Chondrocyte (in vitro differentiated cells): ENCODE results near the gene LRRC3. TPM values are rescaled to one million over a fixed set of nuclear protein-coding genes. Genes with fewer than 3 reads are reported as not detected.

ENCODE experiments used
- DNase-seq: peaks from one replicate; pipeline ENCODE4 v3.0.0; 2021; ENCODE audit warnings: mixed read lengths, low spot score
- H3K27ac Mint-ChIP-seq: one replicate; pipeline ENCODE4 v1.8.0; 2021; ENCODE audit warnings: mild to moderate bottlenecking, moderate library complexity, mixed read lengths; ENCODE audit not compliant: unreplicated experiment
- H3K27me3 Mint-ChIP-seq: 2 replicates; pipeline ENCODE4 v1.8.0; 2021; ENCODE audit warnings: low read depth, mixed read lengths
- H3K36me3 Mint-ChIP-seq: 2 replicates; pipeline ENCODE4 v1.8.0; 2021; ENCODE audit warnings: low read depth, mixed read lengths
- H3K4me1 Mint-ChIP-seq: 2 replicates; pipeline ENCODE4 v1.8.0; 2021; ENCODE audit warnings: low read depth, mild to moderate bottlenecking, mixed read lengths
- H3K4me3 Mint-ChIP-seq: one replicate; pipeline ENCODE4 v1.8.0; 2021; ENCODE audit warnings: mild to moderate bottlenecking, moderate library complexity, mixed read lengths; ENCODE audit not compliant: unreplicated experiment
- H3K9me3 Mint-ChIP-seq: 2 replicates; pipeline ENCODE4 v1.8.0; 2021; ENCODE audit warnings: low read depth, mixed read lengths
- CTCF ChIP-seq: fragments of 200-600 bp; sonication (generic); IDR thresholded peaks from 2 replicates; pipeline ENCODE4 v1.5.0; 2021; ENCODE audit warnings: antibody characterized with exemption, mild to moderate bottlenecking, moderate library complexity
- total RNA-seq: library from RNA; stranded (reverse); gene quantifications from 3 replicates; pipeline ENCODE4 v1.2.1, GENCODE V29; 2021

The LRRC3 gene
- total RNA-seq, 1 donor from 2014 or later, result 8.0 TPM

DNA sequence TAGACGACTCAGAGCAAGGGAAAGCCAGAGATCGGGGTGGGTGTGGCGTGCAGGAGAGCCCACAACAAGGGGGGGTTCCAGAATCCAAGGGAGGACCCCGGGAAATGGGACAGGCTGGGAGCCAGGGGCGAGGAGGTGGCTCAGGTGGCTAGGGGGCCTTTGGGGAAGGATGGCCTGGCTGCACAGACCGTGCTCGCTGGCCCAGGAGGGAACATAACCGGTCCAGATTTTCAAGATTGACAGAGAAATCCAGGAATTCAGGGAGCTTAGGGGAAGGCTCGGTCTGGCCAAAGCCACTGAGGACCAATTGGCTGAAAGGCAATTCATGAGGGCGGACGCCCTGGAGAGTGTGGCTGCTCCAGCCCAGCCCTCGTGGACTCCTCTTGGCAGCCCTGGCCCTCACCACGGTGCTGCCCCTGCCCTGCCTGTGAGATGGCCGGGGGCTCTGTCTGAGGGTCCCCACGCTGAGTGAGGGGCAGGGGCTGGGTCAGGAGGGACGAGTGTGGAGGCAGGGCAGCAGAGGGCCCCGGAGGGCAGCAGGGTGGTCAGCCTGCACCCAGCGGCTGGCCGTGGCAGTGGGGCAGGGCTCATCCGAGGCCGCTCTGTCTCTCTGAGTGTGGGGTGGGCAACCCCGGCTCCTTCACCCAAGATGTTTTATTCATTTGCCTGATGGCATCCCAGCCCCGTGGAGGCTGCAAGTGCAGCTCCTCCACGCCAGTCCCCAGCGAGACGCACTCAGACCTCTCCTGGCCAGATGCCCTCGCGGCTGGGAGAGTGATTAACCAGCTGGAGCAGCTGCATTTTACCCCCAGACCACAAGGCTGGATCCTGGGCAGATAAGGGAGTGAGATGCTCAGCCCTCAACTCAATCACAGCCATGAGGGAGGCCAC, 5.6 kb upstream of the LRRC3 start:
- H3K36me3 Mint-ChIP-seq, result peaks cover 1% of the 10 kb centered on the region
- DNase-seq, result peak; percentile 89
- peaks cover 17% of the 10 kb centered on the region for H3K9me3 Mint-ChIP-seq
- H3K4me1 Mint-ChIP-seq, result no peaks in the 10 kb centered on the region
- no peak for TF ChIP-seq CTCF
- H3K27ac Mint-ChIP-seq, result no peak overlapping the region
- peaks cover 43% of the 10 kb centered on the region for H3K27me3 Mint-ChIP-seq
- no peak overlapping the region for H3K4me3 Mint-ChIP-seq

DNA sequence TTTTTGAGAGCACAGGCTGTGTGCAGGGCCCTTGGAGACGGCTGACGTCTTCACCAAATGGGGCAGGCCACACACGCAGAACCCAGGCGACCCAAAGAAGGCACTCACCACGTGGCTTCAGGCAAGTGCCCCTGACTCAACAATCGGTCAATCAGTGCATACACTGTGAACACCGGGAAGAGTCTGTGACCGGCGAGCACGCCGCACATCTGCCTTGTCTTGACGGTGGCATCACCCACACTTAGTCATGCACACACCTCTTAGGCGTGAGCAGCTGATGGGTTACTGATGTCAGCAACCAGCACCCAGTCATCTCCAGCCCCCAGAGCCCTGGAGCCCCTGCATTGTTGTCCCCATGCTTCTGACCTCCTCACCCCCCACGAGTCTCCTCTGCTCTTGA, 4.9 kb upstream of the LRRC3 start:
- peaks cover 17% of the 10 kb centered on the region for H3K9me3 Mint-ChIP-seq
- no peak for TF ChIP-seq CTCF
- no peaks in the 10 kb centered on the region for H3K4me1 Mint-ChIP-seq
- peaks cover 43% of the 10 kb centered on the region for H3K27me3 Mint-ChIP-seq
- H3K4me3 Mint-ChIP-seq, result no peak overlapping the region
- no peak for DNase-seq
- no peak overlapping the region for H3K27ac Mint-ChIP-seq
- H3K36me3 Mint-ChIP-seq, result peaks cover 1% of the 10 kb centered on the region

GRCh38 chr21:44450999-44451398, 4.3 kb upstream of the LRRC3 start:
- Mint-ChIP-seq H3K27ac (no peak overlapping the region), H3K4me3 (no peak overlapping the region), H3K9me3 (peaks cover 17% of the 10 kb centered on the region), H3K36me3 (peaks cover 1% of the 10 kb centered on the region), H3K4me1 (no peaks in the 10 kb centered on the region), H3K27me3 (peaks cover 43% of the 10 kb centered on the region)
- TF ChIP-seq CTCF, result no peak
- peak; percentile 89 for DNase-seq

- no peak overlapping the region for H3K4me3 Mint-ChIP-seq
- H3K27me3 Mint-ChIP-seq, result peaks cover 36% of the 10 kb centered on the region
- no peak overlapping the region for H3K27ac Mint-ChIP-seq
- H3K4me1 Mint-ChIP-seq, result no peaks in the 10 kb centered on the region
- peaks cover 1% of the 10 kb centered on the region for H3K36me3 Mint-ChIP-seq
- no peak for DNase-seq
- TF ChIP-seq CTCF, result no peak
- H3K9me3 Mint-ChIP-seq, result peaks cover 17% of the 10 kb centered on the region
These were observed 2.2 kb upstream of the LRRC3 start for GRCh38 chr21:44453120-44453519.

GRCh38 chr21:44454058-44454457, 1.3 kb upstream of the LRRC3 start:
- no peak for TF ChIP-seq CTCF
- H3K4me3 Mint-ChIP-seq, result peak overlapping the region; percentile 60
- H3K27ac Mint-ChIP-seq, result no peak overlapping the region
- H3K9me3 Mint-ChIP-seq, result peaks cover 17% of the 10 kb centered on the region
- DNase-seq, result no peak
- peaks cover 29% of the 10 kb centered on the region for H3K27me3 Mint-ChIP-seq
- no peaks in the 10 kb centered on the region for H3K4me1 Mint-ChIP-seq
- peaks cover 3% of the 10 kb centered on the region for H3K36me3 Mint-ChIP-seq
